HAP-1 (cell line): ENCODE data around the gene TRA2B.

Experiments used
- DNase-seq, 2 experiments: peaks; one replicate each; pipeline ENCODE4 v3.0.0-alpha.2; 2016 to 2020; ENCODE audit warnings: low spot score in 2 of 2
- H3K27me3 ChIP-seq: fragments of 250-450 bp; sonication (Bioruptor Pico); 2 replicates; pipeline ENCODE4 v1.5.1; 2020; ENCODE audit warnings: low read depth, mild to moderate bottlenecking, moderate library complexity
- H3K36me3 ChIP-seq: fragments of 250-450 bp; sonication (Bioruptor Pico); replicated peaks from 2 replicates; pipeline ENCODE4 v1.5.1; 2020; ENCODE audit warnings: mild to moderate bottlenecking
- H3K4me1 ChIP-seq: fragments of 250-450 bp; sonication (Bioruptor Pico); 2 replicates; pipeline ENCODE4 v1.5.1; 2020; ENCODE audit warnings: mild to moderate bottlenecking
- H3K4me3 ChIP-seq: fragments of 250-450 bp; sonication (Bioruptor Pico); 2 replicates; pipeline ENCODE4 v1.5.1; 2020; ENCODE audit warnings: mild to moderate bottlenecking, moderate library complexity
- H3K9me3 ChIP-seq: fragments of 250-450 bp; sonication (Bioruptor Pico); 2 replicates; pipeline ENCODE4 v1.5.1; 2020; ENCODE audit warnings: mild to moderate bottlenecking, moderate library complexity
- in situ Hi-C: fragments of 300-500 bp; cut with MboI; formaldehyde crosslinking; loops from 3 replicates; pipeline ENCODE4 v1.14.3; 2020; ENCODE audit warnings: low sequenced_read_pairs, inconsistent platforms, mixed read lengths

TRA2B gene

GRCh38 chr3:185966655-185967054 is 28.8 kb upstream of the TRA2B start:
- no peaks in the 10 kb centered on the region for H3K9me3 ChIP-seq

DNA sequence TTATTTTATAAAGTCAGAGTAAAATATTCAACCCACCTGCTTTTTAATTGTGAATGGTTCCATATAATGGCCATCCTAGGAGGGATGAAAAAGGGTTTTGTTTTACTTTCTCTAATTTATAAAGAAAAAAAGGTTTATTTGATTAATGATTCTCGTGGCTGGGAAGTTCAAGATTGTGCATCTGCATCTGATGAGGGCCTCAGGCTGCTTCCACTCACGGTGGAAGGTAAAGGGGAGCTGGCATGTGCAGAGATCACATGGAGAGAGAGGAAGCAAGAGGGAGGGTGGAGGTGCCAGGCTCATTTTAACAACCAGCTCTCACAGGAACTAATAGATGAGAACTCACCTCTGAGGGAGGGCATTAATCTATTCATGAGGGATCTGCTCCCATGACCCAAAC is 27.7 kb upstream of the TRA2B start:
- Histone ChIP-seq H3K36me3 (no peaks in the 10 kb centered on the region), H3K27me3 (no peaks in the 10 kb centered on the region), H3K4me3 (no peak overlapping the region), H3K9me3 (no peaks in the 10 kb centered on the region), H3K4me1 (no peaks in the 10 kb centered on the region)
- no peak for DNase-seq
- in situ Hi-C loops = no loop called here

More at GRCh38 chr3:185966655-185967054, 28.8 kb upstream of the TRA2B start:
- in situ Hi-C loops = no loop called here
- Histone ChIP-seq H3K4me1 (no peaks in the 10 kb centered on the region), H3K4me3 (no peak overlapping the region), H3K27me3 (no peaks in the 10 kb centered on the region), H3K36me3 (no peaks in the 10 kb centered on the region)
- DNase-seq = no peak

DNA sequence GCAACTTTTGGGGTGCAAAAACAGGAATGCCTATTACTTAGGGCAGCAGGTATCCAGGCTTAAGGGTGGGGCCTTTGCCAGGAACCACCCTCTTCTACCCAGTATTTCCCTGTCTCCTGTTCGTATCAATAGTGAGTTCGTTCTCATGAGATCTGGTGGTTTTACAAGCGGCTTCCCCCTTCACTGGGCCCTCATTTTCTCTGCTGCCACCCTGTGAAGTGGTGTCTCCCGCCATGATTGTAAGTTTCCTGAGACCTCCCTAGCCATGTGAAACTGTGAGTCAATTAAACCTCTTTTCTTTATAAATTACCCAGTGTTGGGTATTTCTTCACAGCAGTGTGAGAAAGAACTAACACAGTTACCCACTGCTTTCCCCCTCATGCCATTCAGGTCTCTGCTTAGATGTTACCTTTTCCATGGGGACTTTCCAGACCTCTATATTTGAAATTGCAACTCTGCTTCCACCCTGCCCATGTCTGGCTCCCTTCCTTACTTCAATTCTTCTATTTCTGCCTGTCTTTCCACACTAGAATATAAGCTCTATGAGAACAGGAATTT is 23.9 kb upstream of the TRA2B start:
- H3K9me3 ChIP-seq = no peaks in the 10 kb centered on the region
- H3K4me3 ChIP-seq = no peak overlapping the region
- H3K4me1 ChIP-seq = peaks cover 6% of the 10 kb centered on the region; the same call in 1 of the 2 replicates
- DNase-seq = no peak
- H3K27me3 ChIP-seq = no peaks in the 10 kb centered on the region
- in situ Hi-C loops = no loop called here
- H3K36me3 ChIP-seq = no peaks in the 10 kb centered on the region

DNA sequence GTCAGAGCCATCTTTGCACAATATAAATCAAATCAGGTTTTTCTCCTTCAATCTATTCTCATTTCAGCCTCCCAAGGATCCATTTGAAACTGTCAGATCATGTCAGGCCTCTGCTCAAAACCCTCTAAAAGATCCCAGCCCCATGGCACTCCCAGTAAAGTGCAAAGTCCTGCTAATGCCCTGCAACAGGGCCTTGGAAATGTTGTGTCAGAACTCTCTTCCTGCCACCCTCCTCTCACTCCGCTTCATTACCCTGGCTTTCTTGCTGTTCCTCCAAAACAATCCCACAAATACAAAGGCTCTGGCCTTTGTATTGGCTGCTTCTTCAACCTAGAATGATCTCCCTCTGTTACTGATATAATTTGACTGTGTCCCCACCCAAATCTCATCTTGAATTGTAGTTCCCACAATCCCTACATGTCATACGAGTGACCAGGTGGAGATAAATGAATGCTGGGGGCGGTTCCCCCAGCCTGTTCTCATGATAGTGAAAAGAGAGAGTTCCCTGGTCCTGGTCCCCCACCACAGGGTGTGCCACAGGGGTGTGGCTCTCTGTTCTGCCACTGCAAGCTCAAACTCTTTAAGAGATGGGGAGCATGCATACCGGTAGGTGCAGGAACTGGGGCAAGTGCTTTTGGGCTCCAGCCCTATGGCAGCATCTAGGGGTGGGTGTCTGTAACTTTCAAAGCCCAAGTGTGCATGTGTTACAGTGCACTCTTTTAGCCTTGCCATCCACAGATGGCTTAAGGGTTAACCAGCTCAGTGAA is 22.9 kb upstream of the TRA2B start:
- peaks cover 6% of the 10 kb centered on the region; the same call in 1 of the 2 replicates for H3K4me1 ChIP-seq
- in situ Hi-C loops = no loop called here
- no peak for DNase-seq
- no peaks in the 10 kb centered on the region for H3K9me3 ChIP-seq
- H3K36me3 ChIP-seq = no peaks in the 10 kb centered on the region
- H3K27me3 ChIP-seq = no peaks in the 10 kb centered on the region
- H3K4me3 ChIP-seq = no peak overlapping the region

DNA sequence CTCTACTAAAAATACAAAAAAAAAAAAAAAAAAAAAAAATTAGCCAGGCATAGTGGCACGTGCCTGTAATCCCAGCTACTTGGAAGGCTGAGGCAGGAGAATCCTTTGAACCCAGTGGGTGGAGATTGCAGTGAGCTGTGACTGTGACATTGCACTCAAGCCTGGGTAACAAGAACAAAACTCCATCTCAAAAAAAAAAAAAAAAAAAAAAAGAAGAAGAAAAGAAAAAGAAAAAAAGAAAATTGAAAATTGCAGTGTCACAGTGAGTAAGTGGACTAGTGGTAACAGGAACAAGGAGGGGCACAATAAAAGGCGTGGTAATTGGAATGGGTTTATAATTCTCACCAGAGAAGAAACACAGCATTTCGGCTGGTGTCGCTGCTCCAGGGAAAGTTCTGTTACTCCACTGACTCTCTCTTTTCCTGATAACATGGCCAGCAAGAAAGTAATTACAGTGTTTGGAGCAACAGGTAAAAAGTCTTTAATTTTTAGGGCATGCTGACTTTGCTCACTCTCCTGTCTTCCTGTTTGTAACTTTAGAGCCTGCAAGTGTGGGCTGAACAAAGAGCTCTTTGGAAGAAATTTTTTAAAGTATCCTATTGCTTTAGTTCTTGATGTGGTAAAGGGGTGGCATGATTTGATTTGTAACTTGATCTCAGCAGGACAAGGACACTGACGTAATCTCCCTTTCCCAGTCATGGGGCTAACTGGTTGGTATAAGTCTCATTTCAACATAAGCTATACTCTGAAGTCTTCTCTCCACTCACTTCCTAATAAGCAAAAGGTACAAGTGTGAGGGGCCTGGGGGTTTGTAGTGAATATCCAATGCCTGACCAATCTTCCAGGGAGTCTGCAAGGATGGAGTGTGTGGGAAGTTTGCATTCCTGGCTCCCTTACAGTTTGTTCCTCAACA is 22.1 kb upstream of the TRA2B start:
- Histone ChIP-seq H3K9me3 (no peaks in the 10 kb centered on the region), H3K4me3 (no peak overlapping the region), H3K36me3 (no peaks in the 10 kb centered on the region), H3K4me1 (peaks cover 6% of the 10 kb centered on the region; the same call in 1 of the 2 replicates), H3K27me3 (no peaks in the 10 kb centered on the region)
- DNase-seq = no peak
- in situ Hi-C loops = no loop called here

GRCh38 chr3:185958626-185959025 is 20.8 kb upstream of the TRA2B start:
- Histone ChIP-seq H3K36me3 (no peaks in the 10 kb centered on the region), H3K4me3 (no peak overlapping the region), H3K27me3 (no peaks in the 10 kb centered on the region), H3K9me3 (no peaks in the 10 kb centered on the region), H3K4me1 (peaks cover 6% of the 10 kb centered on the region; the same call in 1 of the 2 replicates)
- in situ Hi-C loops = no loop called here
- no peak for DNase-seq

DNA sequence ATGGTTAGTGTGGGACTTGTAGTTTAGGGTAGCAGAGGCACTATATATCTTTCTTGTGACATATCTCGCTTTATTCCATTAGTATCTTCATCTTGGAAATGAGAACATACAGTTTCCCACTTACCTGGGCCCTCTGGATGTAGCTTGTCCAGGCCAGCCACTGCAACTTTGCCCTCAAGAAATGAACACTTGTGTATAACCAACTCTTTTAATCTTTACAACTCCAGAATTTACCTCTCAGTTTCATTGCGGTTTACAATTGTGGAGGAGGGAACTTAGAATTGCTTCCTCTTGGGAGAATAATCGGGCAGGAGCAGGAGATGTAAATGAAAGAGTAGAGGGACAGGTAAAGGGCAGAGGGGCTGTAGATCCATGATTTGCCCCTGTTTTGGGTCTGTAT is 18.4 kb upstream of the TRA2B start:
- H3K9me3 ChIP-seq = no peaks in the 10 kb centered on the region
- in situ Hi-C loops = no loop called here
- DNase-seq = no peak

DNA sequence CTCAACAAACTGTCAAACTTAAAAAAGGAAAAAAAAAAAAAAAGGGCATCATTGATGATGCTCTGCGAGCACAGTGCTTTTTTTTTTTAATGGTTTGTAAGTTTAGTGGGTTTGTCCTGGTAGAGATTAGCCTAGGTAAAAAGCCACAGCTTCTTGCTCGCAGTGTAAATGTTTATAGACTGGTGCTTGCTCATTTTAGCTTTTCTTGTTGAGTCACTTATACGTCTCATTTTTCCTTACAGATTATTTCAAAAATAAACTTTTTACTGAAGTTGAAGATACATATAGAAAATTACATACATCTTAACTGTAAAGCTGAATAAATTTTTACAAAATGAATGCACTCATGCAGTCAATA is 16.5 kb upstream of the TRA2B start:
- H3K36me3 ChIP-seq = no peaks in the 10 kb centered on the region
- DNase-seq = no peak
- H3K9me3 ChIP-seq = no peaks in the 10 kb centered on the region
- in situ Hi-C loops = no loop called here
- H3K4me1 ChIP-seq = no peaks in the 10 kb centered on the region
- no peaks in the 10 kb centered on the region for H3K27me3 ChIP-seq
- H3K4me3 ChIP-seq = no peak overlapping the region

More for the DNA sequence above, 18.4 kb upstream of the TRA2B start:
- Histone ChIP-seq H3K36me3 (no peaks in the 10 kb centered on the region), H3K4me3 (no peak overlapping the region), H3K4me1 (peaks cover 6% of the 10 kb centered on the region; the same call in 1 of the 2 replicates), H3K27me3 (no peaks in the 10 kb centered on the region)

DNA sequence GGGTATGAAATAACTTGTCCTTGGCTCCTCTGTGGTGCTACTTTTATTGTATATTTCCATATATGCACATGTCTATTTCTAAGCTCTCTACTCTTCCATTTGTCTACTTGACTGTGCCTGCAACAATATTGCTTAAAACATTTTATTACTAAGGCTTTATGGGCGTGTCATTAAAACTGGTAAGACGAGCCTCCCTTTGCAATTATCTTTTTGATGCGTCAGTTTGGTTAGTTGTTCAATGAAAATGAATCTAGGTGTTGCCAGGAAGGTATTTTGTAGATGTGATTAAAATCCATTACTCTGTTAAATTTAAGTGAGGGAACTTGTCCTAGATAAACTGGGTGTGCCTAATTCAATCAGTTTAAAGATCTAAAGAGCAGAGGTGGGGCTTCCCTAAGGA is 12.9 kb upstream of the TRA2B start:
- H3K9me3 ChIP-seq = no peaks in the 10 kb centered on the region
- H3K27me3 ChIP-seq = peaks cover 2% of the 10 kb centered on the region; the same call in 1 of the 2 replicates
- H3K4me1 ChIP-seq = no peaks in the 10 kb centered on the region
- H3K4me3 ChIP-seq = no peak overlapping the region
- in situ Hi-C loops = no loop called here
- no peak for DNase-seq
- no peaks in the 10 kb centered on the region for H3K36me3 ChIP-seq

GRCh38 chr3:185949515-185949914 is 11.7 kb upstream of the TRA2B start:
- in situ Hi-C loops = no loop called here
- H3K27me3 ChIP-seq = peaks cover 2% of the 10 kb centered on the region; the same call in 1 of the 2 replicates
- DNase-seq = no peak

GRCh38 chr3:185948292-185948691 is 10.5 kb upstream of the TRA2B start:
- Histone ChIP-seq H3K9me3 (no peaks in the 10 kb centered on the region), H3K36me3 (no peaks in the 10 kb centered on the region), H3K4me1 (no peaks in the 10 kb centered on the region), H3K4me3 (no peak overlapping the region), H3K27me3 (peaks cover 2% of the 10 kb centered on the region; the same call in 1 of the 2 replicates)
- no peak for DNase-seq
- in situ Hi-C loops = no loop called here

More at GRCh38 chr3:185949515-185949914, 11.7 kb upstream of the TRA2B start:
- H3K4me1 ChIP-seq = no peaks in the 10 kb centered on the region
- H3K9me3 ChIP-seq = no peaks in the 10 kb centered on the region
- no peaks in the 10 kb centered on the region for H3K36me3 ChIP-seq
- no peak overlapping the region for H3K4me3 ChIP-seq

- no peaks in the 10 kb centered on the region for H3K4me1 ChIP-seq
- in situ Hi-C loops = no loop called here
- H3K36me3 ChIP-seq = no peaks in the 10 kb centered on the region
- peaks cover 2% of the 10 kb centered on the region; the same call in 1 of the 2 replicates for H3K27me3 ChIP-seq
- no peak for DNase-seq
- H3K9me3 ChIP-seq = no peaks in the 10 kb centered on the region
- H3K4me3 ChIP-seq = no peak overlapping the region
These were observed 5.9 kb upstream of the TRA2B start for GRCh38 chr3:185943760-185944106.

DNA sequence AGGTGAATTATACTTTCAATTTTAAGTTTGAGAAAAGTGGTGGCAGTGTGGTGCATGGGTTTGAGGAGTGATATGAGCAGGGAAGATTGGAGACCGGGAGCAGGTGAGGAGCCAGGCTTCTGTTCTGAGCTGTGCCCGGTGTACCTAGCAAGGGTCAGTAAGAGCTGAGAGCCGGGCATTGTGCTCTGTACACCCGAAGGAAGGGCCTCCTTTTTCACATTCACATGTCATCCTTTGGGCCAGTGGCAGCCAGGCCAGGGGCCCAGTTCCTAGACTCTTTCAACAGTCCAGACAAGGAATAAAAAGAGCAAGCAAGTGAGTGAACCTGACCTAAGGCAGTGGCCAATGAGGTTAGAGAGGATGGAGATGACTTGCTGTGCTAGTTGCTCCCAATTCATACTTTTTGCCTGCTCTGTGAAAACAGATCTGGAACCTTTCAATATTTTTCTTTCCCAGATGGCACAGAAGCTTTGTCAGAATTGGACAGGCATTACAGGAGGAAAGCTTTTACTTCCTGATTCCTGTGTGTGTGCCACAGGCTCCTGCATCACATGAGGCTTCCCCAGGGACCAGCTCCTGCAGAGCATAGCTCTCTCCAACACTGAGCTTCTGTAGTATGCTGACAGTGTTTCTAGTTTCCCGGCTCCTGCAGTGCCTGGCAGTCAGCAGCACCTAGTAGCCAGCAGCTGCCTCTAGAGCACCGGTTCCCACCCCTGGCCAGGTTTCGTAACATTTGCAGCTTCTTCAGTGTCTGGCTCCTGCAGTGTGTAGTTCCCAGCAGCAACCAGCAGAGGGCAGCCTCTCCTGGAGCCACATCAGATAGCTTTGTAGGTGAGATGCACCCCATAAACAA is 5.3 kb upstream of the TRA2B start:
- peaks cover 2% of the 10 kb centered on the region; the same call in 1 of the 2 replicates for H3K27me3 ChIP-seq

More for the DNA sequence above, 5.3 kb upstream of the TRA2B start:
- peaks cover 2% of the 10 kb centered on the region; the same call in 1 of the 2 replicates for H3K4me1 ChIP-seq
- H3K4me3 ChIP-seq = no peak overlapping the region
- no peaks in the 10 kb centered on the region for H3K36me3 ChIP-seq
- H3K9me3 ChIP-seq = no peaks in the 10 kb centered on the region
- in situ Hi-C loops = no loop called here
- peak; percentile 53 to 86 for DNase-seq
